ENCODE measurements around the gene PPP1R12B.

Gene PPP1R12B

DNA sequence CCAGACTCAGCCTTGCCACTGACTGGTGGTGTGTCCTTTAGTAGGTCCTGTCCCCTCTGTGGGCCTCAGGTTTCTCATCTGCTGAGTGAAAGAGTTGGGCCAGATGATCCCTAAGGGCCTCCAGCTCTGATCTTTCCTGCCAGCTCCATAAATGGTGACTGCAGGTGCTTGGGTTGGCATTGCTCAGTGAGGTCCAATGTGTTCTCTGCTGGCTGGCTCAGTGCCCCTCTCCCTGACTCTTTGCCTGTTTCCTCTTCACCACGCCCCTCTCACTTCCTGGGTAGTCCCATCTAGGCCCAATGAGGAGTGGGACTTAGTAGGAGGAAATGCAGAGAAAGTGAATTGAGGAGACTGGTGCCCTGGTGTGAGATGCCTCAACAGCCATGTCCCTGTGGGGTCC lies 43.3 kb upstream of the PPP1R12B start:
- Histone ChIP-seq H3K4me3 (ENCODE audit: low read length) (no peak overlapping the region), H3K36me3 (ENCODE audit: control insufficient read depth, low read length) (no peaks in the 10 kb centered on the region), H3K27ac (ENCODE audit: low read depth, low read length) (no peak overlapping the region), H4K20me1 (ENCODE audit: control insufficient read depth, insufficient read depth, low read depth, low read length) (no peaks in the 10 kb centered on the region), H3K9me3 (ENCODE audit: control insufficient read depth, insufficient read depth, low read length) (no peaks in the 10 kb centered on the region), H3K4me2 (ENCODE audit: low read length) (no peak overlapping the region), H3F3A (ENCODE audit: control insufficient read depth, insufficient read depth) (no peaks in the 10 kb centered on the region), H3K4me1 (ENCODE audit: control insufficient read depth, low read length) (no peaks in the 10 kb centered on the region), H3K9me2 (replicated peaks; ENCODE audit: control insufficient read depth, low read length) (no peaks in the 10 kb centered on the region), H3K27me3 (ENCODE audit: control insufficient read depth, low read length) (peaks cover 3% of the 10 kb centered on the region), H3K79me2 (ENCODE audit: control insufficient read depth, low read length) (no peaks in the 10 kb centered on the region)
- no peak for TF ChIP-seq EZH2phosphoT487 (IDR thresholded peaks at IDR 0.05; ENCODE audit: borderline replicate concordance, low read length)
- TF ChIP-seq, protein P1, sequence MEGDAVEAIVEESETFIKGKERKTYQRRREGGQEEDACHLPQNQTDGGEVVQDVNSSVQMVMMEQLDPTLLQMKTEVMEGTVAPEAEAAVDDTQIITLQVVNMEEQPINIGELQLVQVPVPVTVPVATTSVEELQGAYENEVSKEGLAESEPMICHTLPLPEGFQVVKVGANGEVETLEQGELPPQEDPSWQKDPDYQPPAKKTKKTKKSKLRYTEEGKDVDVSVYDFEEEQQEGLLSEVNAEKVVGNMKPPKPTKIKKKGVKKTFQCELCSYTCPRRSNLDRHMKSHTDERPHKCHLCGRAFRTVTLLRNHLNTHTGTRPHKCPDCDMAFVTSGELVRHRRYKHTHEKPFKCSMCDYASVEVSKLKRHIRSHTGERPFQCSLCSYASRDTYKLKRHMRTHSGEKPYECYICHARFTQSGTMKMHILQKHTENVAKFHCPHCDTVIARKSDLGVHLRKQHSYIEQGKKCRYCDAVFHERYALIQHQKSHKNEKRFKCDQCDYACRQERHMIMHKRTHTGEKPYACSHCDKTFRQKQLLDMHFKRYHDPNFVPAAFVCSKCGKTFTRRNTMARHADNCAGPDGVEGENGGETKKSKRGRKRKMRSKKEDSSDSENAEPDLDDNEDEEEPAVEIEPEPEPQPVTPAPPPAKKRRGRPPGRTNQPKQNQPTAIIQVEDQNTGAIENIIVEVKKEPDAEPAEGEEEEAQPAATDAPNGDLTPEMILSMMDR (IDR thresholded peaks at IDR 0.05; ENCODE audit: low read depth, low read length, poor library complexity, severe bottlenecking) = no peak

DNA sequence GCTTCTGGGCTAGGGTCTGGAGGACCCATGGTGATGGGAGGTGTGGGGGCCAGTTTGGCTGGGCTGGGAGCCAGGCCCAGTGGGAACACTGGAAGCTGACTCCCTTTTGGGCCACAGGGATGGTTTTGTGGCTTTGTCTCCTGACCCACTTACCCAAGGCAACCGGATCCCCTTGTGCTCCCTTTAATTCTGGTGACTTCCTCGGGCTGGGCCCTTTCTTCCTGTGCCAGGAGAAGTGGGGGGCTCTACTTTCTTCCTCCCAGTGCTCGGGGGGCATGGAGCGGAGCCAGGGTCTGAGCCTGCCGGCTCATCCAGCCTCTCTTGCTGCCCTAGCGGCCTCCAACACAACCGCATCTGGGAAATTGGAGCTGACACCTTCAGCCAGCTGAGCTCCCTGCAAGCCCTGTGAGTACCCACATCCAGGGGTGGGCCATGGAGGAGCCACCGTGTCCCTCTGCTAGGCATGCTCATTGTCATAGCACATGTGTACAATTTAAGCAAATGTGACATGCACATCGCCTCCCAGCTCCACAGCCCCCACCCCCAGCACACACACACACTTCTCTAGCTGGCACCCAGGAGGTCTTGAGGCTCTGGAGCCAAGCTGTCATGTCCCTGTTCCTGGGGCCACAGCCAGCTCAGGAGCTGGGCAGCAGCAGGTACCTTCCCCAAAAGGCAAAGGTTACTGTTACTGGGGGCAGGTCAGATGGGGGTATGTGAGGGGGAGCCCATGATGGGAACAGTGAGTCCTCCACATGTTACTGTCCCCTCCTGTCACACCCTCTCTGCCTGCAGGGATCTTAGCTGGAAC lies 41.8 kb upstream of the PPP1R12B start:
- H3K27me3 ChIP-seq (ENCODE audit: control insufficient read depth, low read length) = peaks cover 5% of the 10 kb centered on the region
- TF ChIP-seq, protein P1 (IDR thresholded peaks at IDR 0.05; ENCODE audit: low read depth, low read length, poor library complexity, severe bottlenecking) = no peak
- TF ChIP-seq EZH2phosphoT487 (IDR thresholded peaks at IDR 0.05; ENCODE audit: borderline replicate concordance, low read length) = no peak
- H3K9me3 ChIP-seq (ENCODE audit: control insufficient read depth, insufficient read depth, low read length) = no peaks in the 10 kb centered on the region
- no peak overlapping the region for H3K27ac ChIP-seq (ENCODE audit: low read depth, low read length)
- H3F3A ChIP-seq (ENCODE audit: control insufficient read depth, insufficient read depth) = no peaks in the 10 kb centered on the region
- H3K4me1 ChIP-seq (ENCODE audit: control insufficient read depth, low read length) = peaks cover 2% of the 10 kb centered on the region
- no peaks in the 10 kb centered on the region for H4K20me1 ChIP-seq (ENCODE audit: control insufficient read depth, insufficient read depth, low read depth, low read length)
- no peaks in the 10 kb centered on the region for H3K79me2 ChIP-seq (ENCODE audit: control insufficient read depth, low read length)
- H3K4me3 ChIP-seq (ENCODE audit: low read length) = no peak overlapping the region
- H3K36me3 ChIP-seq (ENCODE audit: control insufficient read depth, low read length) = no peaks in the 10 kb centered on the region
- H3K4me2 ChIP-seq (ENCODE audit: low read length) = no peak overlapping the region
- H3K9me2 ChIP-seq (replicated peaks; ENCODE audit: control insufficient read depth, low read length) = no peaks in the 10 kb centered on the region

- Histone ChIP-seq H3K4me1 (ENCODE audit: control insufficient read depth, low read length) (peaks cover 9% of the 10 kb centered on the region), H3F3A (ENCODE audit: control insufficient read depth, insufficient read depth) (no peaks in the 10 kb centered on the region), H3K4me3 (ENCODE audit: low read length) (no peak overlapping the region), H3K9me3 (ENCODE audit: control insufficient read depth, insufficient read depth, low read length) (no peaks in the 10 kb centered on the region), H3K4me2 (ENCODE audit: low read length) (no peak overlapping the region), H4K20me1 (ENCODE audit: control insufficient read depth, insufficient read depth, low read depth, low read length) (no peaks in the 10 kb centered on the region), H3K36me3 (ENCODE audit: control insufficient read depth, low read length) (no peaks in the 10 kb centered on the region), H3K9me2 (replicated peaks; ENCODE audit: control insufficient read depth, low read length) (no peaks in the 10 kb centered on the region), H3K79me2 (ENCODE audit: control insufficient read depth, low read length) (no peaks in the 10 kb centered on the region), H3K27ac (ENCODE audit: low read depth, low read length) (no peak overlapping the region), H3K27me3 (ENCODE audit: control insufficient read depth, low read length) (peaks cover 21% of the 10 kb centered on the region)
- TF ChIP-seq, protein P1 (IDR thresholded peaks at IDR 0.05; ENCODE audit: low read depth, low read length, poor library complexity, severe bottlenecking) = no peak
- TF ChIP-seq EZH2phosphoT487 (IDR thresholded peaks at IDR 0.05; ENCODE audit: borderline replicate concordance, low read length) = no peak
These were observed 38.3 kb upstream of the PPP1R12B start for GRCh38 chr1:202310071-202310725.
